Testis (tissue), 2 donors: ENCODE results near the gene SERTAD2.
A peak's percentile ranks its signal among the peaks of the same experiment; 100 is the strongest.

Experiments used
- CTCF ChIP-seq, 3 experiments: fragments of 450-650 bp in 2 of 3; fragments of 200-600 bp in 1 of 3; sonication (generic) in 1 of 3; IDR thresholded peaks; one replicate each; pipeline ENCODE4 v1.5.1; 2016 to 2019; ENCODE audit warnings: antibody characterized with exemption in 3 of 3, mild to moderate bottlenecking in 2 of 3, moderate library complexity in 1 of 3
- POLR2A ChIP-seq: fragments of 450-650 bp; IDR thresholded peaks from one replicate; pipeline ENCODE4 v1.6.1; 2017; ENCODE audit warnings: antibody characterized with exemption, mild to moderate bottlenecking, moderate library complexity

- TF ChIP-seq CTCF (IDR thresholded peaks at IDR 0.05) (peak in 1 of 3 experiments; percentile 20), POLR2A (no peak)
Measured at GRCh38 chr2:64655018-64655664, 1.4 kb upstream of the SERTAD2 start.
